NCI-H187 treated with DMSO at 0.1 percent for 48 hours (cell line): ENCODE data around the gene DHRS12.

ENCODE experiments used
- DNase-seq: peaks from one replicate; lab custom pipeline; 2025; lab: John Stamatoyannopoulos, UW

Gene DHRS12

DNA sequence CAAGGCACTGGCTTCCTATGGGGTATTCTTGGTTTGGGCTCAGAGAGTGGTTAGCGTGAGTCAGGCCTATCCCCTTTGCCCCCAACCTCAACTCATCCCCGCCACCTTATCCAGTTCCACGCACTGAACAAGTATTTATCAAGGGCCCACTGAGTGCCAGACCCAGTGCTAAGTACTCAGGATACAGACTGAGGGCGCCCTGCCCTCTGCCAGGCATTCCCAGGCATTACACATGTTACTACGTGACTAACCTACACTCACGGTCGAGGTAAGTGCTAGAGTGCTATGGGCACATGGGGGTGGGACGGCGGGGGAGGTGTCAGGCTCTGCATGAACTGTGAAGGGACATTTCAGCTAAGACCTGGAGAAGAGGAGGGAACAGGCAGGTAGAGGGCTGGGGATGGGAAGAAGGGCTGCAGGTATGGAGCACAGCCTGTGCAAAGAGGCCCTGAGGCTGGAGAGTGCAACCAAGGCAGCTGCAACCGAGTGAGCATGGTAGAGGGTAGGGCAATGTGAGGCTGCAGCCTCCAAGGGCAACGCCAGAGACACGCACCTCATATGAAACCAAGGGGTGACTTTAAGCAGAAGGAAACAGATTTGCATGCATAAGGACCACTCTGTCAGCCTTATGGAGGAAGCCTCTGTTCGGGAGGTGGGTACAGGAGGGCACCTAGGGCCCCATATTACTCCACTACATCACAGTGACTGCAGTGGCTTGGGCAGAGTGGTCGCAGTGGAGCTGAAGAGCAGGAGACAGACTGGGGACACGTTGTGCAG, 22.5 kb downstream of the DHRS12 start:
- no peak for DNase-seq

- DNase-seq, result no peak
Measured at GRCh38 chr13:51780099-51780498, 23.9 kb downstream of the DHRS12 start.

DNA sequence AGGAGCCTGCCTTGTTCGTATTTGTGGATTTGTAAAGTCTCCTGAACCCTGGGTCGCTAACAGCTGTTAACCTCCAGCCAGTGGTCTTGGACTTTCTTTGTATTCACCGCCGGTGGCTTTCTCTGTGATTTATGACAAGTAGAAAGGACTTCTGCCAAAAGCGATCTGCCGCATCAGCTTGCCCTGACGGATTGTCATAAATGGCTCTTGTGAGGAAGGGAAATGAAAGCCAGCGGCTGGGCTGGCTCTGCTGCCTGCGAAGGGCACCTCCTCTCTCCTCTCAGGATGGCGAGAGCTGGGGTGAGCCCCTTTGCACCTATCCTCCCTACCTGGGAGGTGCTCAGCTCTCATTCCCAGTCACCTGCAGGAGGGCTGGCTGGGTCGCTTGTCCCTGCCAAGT, 25.6 kb downstream of the DHRS12 start:
- DNase-seq, result no peak

GRCh38 chr13:51777921-51778320, 26.0 kb downstream of the DHRS12 start:
- no peak for DNase-seq

GRCh38 chr13:51776179-51776578, 27.8 kb downstream of the DHRS12 start:
- no peak for DNase-seq

DNA sequence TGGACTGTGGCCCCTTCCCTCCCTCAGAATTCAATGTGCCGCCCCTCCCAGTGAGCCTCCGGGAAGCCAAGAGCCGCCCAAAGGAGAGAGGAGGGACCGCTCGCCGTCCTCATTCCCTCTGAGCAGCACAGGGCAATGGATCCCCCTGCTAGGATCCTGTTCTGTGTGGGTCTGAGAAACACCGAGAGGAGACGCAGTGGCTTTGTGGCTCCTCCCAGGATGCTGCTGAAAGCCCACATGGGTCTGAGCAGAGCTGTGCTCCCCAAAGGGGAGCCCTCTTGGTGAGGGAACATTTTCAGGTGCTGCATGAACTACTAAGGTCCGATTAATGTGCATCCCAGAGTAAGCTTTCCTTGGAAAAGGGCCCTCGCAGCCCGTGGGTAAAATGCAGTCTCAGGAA, 30.4 kb downstream of the DHRS12 start:
- no peak for DNase-seq

- no peak for DNase-seq
Measured at GRCh38 chr13:51772781-51773180, 31.2 kb downstream of the DHRS12 start.

DNA sequence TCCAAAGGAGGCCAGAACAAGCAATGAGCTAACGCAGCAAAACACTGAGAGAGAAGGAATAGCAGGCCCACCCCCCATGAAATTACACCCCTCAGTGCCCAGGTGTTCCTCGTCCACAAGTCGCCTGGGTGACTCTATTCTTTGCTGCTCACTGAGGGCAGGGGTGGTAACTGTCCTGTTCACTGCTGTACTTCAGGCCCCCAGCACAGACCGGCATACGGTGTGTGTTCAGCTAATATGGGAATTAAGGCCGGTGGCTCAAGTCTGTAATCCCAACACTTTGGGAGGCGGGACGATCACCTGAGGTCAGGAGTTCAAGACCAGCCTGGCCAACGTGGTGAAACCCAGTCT, 31.9 kb downstream of the DHRS12 start:
- no peak for DNase-seq

DNA sequence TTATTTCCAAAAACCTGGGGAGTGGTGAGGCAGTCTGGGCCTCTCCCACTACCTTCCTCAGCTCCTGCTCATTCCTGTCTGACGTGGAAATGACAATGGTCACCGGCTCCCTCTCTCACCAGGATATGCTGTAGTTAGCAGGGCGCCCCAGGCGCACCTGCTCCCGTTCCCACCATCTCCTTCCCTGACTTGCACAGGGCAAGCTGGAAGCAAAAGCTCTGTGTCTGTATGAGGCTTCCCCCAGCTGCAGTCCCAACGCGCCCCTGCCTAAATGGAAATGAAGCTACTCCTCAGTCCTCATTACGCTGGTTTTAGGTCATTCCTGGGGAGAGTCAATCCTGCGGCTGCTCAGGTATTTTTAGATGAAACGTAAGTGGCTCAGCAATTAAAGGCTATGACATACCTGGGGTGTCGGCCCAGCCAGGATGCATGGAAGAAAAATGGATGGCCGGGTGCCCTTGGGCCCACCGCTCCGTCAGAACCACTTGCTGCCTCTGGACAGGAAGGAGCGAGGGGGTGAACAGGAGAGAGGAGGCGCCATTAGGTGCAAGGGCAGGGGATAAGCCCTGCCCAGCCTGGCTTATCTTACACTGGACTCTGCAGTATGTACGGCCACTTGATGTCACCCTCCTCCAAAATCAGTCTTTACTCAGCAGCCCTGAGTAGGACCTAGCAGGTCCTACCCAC, 32.4 kb downstream of the DHRS12 start:
- no peak for DNase-seq

DNA sequence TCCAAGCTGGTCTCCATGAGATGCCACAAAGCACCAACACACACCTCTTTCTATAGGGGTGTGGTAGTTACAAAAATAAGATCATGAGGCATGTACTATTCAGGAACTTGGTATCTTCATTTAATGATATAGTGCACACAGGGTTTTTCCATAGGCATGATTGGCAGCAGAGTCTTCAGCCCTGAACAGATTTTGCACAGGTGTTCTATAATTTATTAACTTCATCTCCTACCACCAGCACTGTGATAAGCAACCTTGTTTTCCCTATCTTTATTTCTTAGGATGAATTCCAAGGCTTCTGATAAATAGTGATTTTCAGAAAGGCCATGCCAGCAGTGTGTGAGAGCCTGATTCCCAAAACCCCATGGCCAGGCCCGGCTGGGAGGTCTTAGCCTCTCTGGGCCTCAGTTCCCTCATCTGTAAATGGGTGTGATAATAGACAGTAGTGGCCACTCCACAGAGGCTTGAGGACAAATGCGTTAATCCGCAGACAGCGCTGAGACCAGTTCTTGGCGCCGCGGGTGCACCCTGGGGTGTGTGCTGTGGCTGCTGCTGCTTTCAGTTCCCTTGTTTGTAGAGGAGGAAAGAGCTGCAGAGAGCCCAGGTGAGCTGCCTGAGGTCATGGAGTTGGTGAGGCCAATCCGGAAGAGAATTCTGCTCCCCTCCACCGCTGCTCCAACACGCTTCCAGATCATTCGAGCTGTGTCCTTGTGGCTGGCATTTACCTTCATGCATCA, 33.1 kb downstream of the DHRS12 start:
- DNase-seq, result no peak

DNA sequence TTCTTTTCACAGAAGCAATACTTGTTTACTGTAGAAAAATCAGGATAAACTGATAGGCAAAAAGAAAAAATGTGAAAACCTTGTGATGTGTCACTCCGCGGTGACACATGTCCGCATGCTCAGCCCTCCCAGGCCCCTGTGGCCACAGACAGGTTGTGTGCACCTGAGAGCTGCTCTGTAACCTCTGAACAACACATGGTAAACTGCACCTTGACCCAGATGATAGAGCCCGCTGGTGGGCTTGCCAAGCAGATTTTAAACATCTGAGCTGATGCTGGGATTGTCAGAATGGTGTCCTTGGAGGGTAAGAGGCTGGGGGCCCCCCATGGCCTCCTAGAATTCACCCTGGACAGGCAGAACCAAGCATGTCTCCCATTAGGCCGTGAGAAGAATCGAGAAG, 33.8 kb downstream of the DHRS12 start:
- DNase-seq, result no peak

DNA sequence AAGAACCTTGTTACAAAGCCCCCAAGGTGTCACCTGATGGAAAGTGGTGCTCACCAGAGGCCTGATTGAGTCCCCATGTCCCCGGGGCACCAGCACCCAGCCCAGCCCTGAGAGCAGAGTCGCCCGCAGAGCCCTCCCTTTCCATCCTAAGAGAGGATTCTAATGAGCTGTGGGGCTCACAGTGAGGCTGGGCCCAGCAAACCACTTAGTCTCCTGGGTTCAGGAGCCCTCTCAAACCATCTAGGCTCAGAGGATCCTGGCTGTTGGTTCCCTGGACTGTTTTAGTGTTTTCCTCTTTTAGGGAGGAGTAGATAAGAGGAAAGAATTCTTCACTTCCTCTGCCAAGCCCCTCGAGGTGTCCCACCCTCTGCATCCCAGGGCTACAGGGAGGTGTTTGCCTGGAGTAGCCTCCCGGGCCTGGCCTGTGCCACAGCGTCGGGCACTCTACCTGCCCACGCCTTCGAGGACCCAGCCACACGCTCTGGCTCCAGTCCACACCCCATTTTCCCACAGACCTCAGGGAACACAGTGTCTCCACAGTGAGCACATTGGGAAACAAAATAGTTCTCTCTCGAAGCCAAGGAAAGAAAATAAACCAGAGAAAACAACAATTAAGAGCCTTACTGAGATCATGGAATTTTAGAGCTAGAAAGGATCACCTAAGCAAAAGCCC, 34.4 kb downstream of the DHRS12 start:
- no peak for DNase-seq

DNA sequence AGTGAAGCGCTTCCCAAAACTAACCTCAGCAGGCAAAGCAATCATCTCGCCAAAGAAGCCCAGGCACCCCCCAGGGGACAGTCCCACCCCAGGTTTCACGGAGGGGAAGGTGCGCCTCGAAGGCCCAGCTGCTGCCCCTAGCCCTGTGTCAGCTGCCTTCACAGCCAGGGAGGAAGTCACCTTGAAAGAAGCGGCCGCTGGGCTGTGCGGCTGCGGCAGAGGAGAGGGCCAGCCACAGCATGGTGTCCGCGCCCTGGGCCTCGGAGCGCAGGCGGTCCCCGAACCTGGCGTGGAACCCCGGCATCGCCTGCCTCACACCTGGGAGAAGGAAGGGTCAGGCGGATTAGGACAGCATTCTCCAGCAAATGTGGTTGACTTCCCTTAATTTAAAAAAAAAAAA, 35.0 kb downstream of the DHRS12 start:
- no peak for DNase-seq

- no peak for DNase-seq
Measured at GRCh38 chr13:51768378-51768921, 35.5 kb downstream of the DHRS12 start.

DNA sequence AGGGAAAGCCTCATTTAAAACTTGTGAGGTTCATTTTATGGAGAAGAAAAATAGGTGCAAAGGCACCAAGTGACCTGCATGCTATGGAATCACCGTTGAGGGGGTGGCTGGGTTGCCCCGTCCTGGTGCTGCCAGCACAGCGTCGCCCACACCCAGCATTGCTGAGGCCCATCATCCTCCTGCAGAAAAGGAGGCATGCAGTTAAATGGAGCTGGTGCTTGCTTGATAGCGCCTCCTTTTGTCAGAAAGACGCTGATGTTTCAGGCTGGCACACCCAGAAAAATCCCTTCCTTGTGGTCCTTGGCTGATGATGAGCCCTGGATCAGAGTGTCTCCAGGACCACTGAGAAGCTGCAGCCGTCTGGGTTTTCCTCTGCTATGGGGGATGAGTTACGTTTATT, 36.9 kb downstream of the DHRS12 start:
- no peak for DNase-seq

DNA sequence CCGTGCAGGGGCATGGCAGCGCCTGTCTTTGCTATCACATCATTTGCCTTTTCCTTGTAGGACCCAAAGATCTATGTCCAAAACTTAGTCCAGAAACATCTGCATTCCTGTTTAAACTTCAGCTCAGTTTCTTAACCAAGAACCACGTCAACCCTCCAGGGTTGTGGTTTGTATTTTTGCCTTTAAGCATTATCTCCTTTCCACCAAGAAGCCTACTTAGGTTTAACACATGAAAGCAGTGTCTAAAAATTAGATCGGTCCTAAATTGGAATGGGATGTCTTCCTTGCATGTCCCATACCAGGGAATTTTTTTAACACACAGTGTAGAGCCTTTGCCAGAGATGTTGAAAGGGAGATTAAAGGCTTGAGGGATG, 38.8 kb downstream of the DHRS12 start:
- DNase-seq, result no peak

- peak; percentile 31 for DNase-seq
Measured at GRCh38 chr13:51764184-51765141, 39.5 kb downstream of the DHRS12 start.

GRCh38 chr13:51763486-51763885, 40.5 kb downstream of the DHRS12 start:
- DNase-seq, result no peak

DNA sequence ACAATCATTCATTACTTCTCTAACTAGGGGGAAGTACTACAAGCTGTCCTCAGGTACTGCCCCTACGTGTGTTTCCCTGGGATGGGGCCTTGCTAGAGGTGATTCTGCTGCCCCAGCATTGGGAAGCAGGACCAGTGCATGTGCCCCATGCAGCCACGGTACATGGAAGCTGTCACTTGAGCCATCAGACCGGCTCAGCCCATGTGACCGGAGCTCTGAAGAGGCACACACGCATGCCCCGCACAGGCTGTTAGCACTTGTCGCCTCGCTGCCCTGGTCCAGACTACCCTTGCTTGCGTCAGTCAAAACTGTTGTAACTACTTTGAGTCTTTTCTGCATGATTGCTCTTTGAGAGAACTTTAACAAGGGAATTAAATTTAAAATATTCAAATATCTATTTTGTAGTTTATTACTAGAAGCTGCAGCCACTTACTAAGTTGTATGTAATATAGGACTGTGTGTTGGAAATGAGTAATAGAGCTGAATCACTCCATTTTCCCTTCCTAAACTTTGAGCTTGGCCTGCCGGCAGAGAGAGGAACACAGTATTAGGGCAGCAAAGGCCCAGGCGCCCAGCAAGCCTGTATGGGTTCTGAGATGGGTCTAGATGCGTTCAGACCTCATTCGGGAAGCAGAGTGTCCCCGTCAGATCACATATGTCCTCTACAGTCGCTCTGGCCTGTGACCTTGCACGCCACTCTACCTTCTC, 42.2 kb downstream of the DHRS12 start:
- no peak for DNase-seq

GRCh38 chr13:51760592-51760991, 43.4 kb downstream of the DHRS12 start:
- DNase-seq, result peak; percentile 49

DNA sequence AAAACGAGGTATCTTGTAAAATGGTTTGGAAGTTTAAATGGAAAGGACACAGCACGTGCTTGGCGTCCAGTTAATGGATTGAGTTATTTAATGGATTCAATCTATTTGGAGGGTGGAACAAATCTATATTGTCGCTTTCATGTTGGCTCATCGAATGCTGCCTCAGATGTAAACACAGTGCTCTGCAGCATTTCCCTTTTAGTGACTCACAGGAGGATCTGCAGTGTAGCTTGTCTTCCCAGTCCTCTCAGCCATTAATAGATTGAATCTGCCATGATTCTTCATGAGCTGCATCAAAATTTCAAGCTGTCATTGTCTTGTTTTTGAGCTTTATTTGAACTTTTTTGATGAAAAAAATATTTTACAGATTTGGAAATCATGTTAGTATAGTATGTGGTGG, 44.7 kb downstream of the DHRS12 start:
- DNase-seq, result no peak
